NCI-H460 (cell line): ENCODE data around the gene KNDC1. TPM values are rescaled to one million over a fixed set of nuclear protein-coding genes. Genes with fewer than 3 reads are reported as not detected.

Source experiments
- DNase-seq: peaks from one replicate; pipeline ENCODE4 v3.0.0-alpha.2; 2016; ENCODE audit warnings: low read depth; ENCODE audit errors: extremely low read depth
- total RNA-seq: library from RNA; depleted of rRNA; stranded (reverse); fragments of >200 nt; shearing (Covaris generic); gene quantifications from 2 replicates; pipeline ENCODE4 v1.2.3, GENCODE V29; 2014

KNDC1 gene
- total RNA-seq, 1 experiment from 2014 or later, result 1.1 TPM

- no peak for DNase-seq
Measured at GRCh38 chr10:133159611-133159949, 439 bp upstream of the KNDC1 start.

GRCh38 chr10:133160826-133161471 lies 930 bp downstream of the KNDC1 start:
- no peak for DNase-seq

DNA sequence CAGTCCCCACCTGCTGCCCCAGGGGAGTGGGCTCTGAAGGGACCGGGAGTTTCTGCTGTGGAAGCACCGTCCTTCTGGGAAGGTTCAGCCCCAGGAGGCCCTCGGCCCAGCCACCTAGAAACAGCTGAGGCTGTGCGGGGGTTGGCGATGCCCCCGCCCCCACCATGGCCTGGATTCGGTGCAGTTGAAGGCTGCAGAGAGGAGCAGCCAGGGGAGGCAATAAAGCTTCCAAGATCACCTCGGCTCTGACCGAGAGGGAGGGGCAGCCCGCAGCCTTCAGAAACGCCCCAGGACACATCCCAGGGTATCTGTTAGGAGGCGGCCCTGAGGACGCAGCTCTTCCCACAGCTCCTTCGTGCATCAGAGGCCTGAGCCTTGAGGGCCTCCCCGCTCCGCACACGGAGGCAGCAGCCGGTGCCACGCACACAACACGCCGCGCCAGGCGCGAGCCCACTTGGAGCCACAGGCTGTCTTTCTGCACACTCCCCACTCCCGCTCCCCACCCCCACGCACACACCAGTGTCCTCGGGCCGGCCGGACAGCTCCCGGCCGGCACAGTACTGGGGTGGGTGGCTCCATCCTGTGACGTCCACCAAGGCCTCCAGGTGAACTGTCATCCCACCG lies 1.6 kb downstream of the KNDC1 start:
- no peak for DNase-seq

DNA sequence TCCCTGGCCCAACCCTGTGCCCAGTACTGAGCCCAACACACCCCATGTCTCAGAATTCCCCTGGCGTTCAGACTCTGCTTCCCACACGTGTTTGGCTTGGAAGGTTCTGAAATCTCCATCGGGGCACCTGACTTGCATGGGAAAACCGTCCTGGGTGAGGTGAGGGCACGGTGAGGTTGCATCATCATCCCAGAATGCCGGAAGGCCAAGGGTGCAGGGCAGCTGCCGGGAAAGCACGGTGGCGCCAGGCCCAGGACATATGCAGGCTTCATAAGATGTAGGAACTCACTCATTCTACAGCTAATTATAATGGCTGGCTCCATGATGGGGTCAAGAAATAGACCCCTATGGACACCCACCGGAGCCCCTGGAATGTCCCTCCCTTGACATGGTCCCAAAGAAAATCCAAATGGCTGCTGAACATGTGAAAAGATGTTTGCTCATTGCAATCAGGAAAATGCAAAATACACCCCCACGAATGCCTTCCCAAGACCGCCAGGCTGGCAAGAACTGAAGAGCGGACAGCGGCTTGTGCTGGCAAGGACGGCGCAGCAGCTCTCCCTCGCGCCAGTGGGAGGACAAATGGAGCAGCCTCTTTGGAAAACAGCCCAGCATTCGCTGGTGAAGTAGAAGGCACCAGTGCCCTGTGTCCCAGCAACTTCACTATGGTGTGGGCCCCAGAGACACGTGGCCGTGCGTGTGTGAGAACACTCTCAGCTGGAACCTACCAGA lies 2.3 kb downstream of the KNDC1 start:
- no peak for DNase-seq

GRCh38 chr10:133162910-133163856 lies 3.2 kb downstream of the KNDC1 start:
- no peak for DNase-seq

- DNase-seq, result no peak
Measured at GRCh38 chr10:133163889-133164815, 4.1 kb downstream of the KNDC1 start.

DNA sequence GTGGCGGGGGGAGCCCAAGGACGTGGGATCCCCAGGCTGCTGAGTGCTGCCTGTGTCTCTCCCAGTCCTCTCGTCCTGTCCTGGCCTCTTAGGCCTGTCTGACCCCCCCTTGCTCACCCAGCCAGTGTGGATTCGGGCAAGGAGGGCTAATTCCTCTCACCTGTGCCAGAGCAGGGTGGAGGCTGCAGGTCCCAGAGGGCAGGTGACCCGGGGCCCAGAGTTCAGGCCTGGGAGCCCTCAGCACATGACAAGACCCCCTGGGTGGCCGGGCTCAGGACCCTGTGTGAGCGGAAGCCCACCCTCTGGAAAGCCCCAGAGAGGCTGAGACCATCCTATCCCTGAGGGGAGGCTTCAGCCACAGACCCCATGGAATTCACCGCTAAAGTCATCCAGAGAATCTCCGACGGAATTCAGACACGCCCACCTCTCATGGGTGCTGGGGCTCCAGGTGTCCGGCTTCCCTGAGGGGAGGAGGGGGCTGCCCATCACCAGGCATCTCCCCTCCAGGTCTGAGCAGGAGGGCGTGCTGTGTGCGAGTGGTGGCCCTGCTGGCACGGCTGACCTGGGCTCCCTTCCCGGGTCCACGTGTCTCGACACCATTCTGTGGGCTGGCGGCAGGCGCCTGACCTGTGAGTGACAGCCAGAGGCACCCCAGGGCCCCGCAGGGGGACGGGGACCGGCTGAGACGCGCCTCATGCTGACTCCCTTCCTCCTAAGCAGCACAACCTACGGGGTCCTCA lies 5.0 kb downstream of the KNDC1 start:
- no peak for DNase-seq

DNA sequence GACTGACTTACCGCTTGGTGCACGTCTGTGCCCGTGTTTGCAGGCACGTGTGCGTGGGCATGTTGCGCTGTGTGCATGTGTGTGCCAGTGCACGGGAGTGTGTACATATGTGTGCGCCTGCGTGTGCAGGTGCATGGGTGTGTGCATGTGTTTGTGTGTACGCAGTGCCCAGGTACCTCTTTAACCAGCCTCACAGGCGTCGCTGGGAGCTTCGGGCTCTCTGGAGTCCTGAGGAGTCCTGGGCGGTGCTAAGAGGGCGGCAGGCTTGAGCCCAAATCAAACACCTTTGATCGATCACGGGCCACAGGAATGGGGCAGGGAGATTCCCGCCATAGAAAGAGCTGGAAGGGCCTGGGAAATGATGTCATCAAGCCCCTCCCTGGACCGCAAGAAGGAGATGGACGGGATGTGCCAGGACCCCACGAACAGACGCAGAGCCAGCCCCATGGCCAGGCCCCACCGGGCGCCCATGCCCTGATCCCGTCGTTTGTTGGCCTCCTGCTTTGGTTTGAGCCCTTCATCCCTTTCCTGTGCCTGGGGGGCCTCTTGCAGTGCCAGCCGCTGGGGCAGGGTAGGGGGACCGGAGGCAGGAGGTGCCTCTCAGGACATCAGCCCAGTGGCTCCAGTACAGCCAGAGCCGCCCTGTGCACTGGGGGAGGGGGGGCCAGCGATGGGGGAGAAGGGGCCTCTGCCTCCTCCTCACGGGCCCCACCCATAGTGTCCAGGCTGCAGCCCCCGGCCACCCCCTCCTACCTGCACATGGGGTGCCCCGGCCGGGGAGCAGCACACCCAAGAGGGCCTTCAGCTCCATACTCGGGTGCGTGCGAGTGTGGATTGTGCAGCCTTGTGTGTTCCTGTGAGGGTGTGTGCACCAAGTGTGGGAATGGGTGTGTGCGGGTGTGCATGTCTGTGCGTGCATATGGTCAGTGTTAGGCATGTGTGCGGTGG lies 5.8 kb downstream of the KNDC1 start:
- no peak for DNase-seq

- DNase-seq, result no peak
Measured at GRCh38 chr10:133166504-133166827, 6.4 kb downstream of the KNDC1 start.

DNA sequence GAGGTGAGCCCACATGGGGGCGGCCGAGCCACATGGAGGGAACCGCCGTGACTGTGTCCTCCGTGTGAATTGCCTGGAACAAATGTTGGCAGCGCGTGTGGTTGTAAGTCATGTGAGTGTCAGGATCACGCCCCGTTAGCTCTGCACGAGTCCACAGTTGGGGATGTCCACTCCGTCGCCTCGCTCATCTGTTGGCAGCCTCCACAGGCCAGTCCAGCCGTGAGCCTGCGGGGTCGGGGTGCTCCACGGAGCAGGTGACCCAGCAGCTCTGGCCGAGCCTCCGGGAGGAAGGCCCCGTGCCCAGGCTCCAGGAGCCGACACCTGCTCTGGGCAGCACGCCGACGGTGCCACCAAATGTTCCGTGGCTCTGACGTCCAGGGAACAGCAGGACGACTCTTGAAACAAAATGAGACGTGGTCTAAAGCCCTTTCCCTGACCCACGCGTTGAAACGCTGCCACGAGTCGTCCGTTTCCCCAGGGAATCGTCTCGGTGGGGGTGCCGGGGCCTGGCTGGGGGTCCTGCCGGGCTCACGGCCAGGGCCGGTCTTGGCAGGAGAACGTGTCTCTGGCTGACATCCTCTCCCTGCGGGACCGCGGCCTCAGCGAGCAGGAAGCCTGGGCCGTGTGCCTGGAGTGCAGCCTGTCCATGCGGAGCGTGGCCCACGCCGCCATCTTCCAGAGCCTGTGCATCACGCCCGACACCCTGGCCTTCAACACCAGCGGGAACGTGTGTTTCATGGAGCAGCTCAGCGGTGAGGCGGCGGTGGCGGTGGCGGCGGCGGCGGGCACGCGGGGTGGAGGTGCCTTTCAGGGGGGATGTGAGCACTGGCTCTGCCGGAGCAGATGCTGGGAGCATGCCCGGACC lies 7.0 kb downstream of the KNDC1 start:
- DNase-seq, result no peak

DNA sequence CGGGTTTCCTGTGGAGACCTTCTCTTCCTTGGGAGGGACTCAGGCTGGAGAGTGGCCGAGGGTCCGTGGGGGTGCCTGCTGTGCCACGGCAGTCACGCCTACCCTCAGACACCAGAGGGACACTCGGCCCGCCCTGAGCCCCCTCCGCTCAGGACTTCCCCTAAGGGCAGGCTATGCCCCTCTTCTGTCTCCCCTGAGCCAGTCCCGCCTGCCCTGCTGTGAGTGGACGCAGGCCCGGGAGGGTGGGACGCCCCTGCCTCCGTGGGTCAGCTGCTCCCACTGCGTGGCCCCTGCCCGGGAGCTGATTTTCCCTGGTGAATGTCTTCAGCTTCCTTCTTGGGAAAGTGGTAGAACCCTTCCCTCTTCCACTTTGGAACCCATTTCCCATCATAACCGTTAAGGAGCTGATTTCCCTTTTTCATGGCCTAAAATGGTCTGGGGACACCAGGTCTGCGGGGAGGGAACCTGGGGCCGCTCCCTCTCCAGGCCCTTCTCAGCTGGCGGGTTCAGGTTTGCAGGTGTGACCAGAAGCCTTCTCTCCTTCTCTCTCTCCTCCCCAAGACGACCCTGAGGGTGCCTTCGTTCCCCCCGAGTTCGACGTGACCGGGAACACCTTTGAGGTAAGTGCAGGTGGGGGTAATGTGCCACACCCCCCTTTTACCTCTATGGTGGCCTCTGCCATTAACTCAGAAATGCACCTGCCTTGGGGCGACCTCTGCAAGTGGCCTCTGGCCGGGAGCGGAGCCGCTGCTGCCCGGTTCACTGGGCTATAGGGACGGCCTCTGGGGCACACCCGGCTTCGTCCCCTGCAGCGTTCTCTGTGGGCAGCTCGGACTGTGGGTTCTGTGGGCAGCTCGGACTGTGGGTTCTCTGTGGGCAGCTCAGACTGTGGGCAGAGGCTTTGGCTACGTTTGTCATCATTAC lies 7.9 kb downstream of the KNDC1 start:
- no peak for DNase-seq

DNA sequence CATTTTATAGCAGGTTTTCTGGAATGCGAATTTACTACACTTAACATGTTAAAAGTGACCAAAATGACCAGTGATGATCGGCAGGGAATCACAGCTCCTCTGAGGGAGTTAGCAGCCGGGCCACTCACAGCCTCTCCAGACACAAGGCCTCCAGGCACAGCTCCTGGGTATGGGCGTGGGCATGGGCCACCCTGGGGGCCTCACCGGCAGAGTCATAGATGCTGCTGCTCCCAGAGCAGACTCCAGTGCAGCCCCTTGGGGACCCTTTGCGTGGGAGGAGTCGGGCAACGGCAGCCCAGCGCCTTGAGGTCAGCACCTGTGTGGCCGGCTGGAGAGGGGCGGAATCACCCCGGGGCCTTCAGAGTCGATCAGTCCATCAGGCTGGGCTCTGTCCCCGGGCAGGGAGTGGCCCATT lies 8.6 kb downstream of the KNDC1 start:
- DNase-seq, result no peak

DNA sequence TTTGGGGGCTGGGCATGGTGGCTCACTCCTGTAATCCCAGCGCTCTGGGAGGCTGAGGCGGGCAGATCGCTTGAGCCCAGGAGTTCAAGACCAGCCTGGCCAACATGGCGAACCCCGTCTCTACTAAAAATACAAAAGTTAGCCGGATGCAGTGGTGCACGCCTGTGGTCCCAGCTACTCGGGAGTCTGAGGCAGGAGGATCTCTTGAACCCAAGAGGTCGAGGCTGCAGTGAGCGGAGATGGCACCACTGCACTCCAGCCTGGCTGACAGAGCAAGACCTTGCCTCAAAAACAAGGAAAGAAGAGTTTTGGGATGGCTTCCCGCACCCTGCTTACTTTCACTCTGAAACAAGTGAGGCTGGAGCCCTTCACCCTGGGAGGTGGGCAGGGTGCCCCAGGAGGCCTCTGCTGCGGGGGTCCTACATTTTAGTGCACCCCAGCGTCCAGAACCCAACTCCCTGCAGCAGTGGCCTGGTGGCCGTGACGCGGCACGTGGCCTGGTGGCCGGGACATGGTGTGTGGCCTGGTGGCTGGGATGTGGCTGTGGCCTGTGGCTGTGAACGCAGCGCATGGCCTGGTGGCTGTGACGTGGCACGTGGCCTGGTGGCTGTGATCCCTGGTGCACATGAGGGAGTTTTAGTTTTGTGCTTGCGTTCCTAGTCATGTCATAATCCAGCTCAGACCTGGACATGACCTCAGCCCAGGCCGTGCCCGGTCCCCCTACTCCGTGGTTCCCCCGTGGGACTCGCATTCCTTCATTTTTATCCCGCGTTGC lies 9.3 kb downstream of the KNDC1 start:
- no peak for DNase-seq

- no peak for DNase-seq
Measured at GRCh38 chr10:133170092-133170491, 10.1 kb downstream of the KNDC1 start.

DNA sequence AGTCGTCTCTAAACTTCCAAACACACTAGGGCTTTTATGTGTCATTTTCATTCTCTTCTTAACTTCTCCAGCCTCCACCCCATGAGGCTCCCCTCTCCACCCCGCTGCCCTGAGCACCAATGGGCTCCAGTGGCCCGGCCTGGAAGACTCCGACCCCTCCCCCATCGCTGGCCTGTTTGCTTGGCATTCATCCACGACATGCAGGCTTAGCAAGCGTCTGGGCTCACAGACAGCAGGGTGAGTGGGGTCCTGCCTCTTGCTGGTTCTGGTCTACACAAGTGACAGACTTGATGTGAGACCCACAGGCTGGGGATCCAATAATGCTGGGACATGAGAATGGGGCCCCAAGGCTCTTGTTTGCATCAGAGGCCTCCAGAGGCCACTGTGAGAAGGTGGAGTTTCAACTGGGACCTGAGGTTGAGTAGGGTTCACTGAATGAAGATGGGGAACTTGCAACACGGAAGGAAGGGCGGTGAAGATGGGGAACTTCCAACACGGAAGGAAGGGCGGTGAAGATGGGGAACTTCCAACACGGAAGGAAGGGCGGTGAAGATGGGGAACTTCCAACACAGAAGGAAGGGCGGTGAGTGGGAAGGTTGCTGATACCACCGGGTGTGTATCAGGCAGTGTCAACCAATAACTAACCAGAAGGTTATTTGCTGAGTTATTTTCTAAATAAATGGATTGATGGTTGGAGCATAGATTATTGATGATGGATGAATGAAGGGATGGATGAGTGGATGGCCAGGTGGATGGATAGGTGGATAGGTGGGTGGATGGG lies 14.0 kb downstream of the KNDC1 start:
- DNase-seq, result no peak
